ENCODE measurements around the gene P2RY12. TPM values are rescaled to one million over a fixed set of nuclear protein-coding genes. Genes with fewer than 3 reads are reported as not detected.

Gene P2RY12
- total RNA-seq, 4 donors from 2014 or later: 6.3 to 11.5 (median 8.8) TPM

DNA sequence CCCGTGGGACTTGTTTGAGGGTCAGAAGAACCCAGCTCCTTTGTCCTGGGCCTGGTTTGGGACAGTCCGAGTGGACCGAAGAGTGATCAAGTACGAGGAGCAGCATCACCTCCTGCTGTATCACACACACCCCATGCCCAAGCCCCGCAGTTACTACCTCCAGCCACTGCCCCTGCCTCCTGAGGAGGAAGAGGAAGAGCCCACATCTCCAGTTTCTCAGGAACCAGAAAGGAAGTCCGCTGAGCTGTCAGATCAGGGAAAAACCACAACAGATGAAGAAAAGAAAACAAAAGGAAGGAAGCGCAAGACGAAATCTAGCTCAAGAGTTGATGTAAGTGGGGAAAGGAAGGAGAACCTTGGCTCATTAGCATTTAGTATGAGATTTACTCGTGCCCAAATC, 3.3 kb upstream of the P2RY12 start:
- no peaks in the 10 kb centered on the region for H3K27me3 ChIP-seq
- 87 to 92% methylated on average over 9 of the region's 9 CpGs for WGBS, 2 donors

DNA sequence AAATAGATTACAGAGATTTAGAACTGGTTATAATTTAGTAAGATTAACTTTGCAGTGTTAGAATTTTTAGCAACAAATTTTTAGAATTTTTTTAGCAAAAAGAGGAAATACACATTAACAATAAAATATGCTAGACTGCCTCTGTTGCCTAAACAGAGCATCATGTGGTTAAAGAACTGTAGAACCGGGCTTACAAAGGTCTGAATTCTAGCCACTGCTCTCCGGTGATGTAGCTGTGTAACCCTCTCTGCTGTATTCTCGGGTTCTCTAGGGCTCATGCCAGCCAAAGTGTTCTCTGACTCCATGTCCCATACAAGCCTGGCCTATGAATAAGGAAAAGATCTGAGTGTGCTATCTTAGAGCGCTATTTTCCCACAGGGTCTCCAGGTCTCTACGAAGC, 2.9 kb upstream of the P2RY12 start:
- no peaks in the 10 kb centered on the region for H3K9me3 ChIP-seq
- H3K36me3 ChIP-seq: no peaks in the 10 kb centered on the region
- peak overlapping the region in 2 of 4 donors; percentile 29 for H3K27ac ChIP-seq
- no peaks in the 10 kb centered on the region for H3K27me3 ChIP-seq
- TF ChIP-seq, protein P1, sequence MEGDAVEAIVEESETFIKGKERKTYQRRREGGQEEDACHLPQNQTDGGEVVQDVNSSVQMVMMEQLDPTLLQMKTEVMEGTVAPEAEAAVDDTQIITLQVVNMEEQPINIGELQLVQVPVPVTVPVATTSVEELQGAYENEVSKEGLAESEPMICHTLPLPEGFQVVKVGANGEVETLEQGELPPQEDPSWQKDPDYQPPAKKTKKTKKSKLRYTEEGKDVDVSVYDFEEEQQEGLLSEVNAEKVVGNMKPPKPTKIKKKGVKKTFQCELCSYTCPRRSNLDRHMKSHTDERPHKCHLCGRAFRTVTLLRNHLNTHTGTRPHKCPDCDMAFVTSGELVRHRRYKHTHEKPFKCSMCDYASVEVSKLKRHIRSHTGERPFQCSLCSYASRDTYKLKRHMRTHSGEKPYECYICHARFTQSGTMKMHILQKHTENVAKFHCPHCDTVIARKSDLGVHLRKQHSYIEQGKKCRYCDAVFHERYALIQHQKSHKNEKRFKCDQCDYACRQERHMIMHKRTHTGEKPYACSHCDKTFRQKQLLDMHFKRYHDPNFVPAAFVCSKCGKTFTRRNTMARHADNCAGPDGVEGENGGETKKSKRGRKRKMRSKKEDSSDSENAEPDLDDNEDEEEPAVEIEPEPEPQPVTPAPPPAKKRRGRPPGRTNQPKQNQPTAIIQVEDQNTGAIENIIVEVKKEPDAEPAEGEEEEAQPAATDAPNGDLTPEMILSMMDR (IDR thresholded peaks at IDR 0.05): no peak
- no peak for TF ChIP-seq POLR2A (IDR thresholded peaks at IDR 0.05)
- TF ChIP-seq EP300 (IDR thresholded peaks at IDR 0.05): no peak
- H3K4me1 ChIP-seq: peaks cover 0 to 36% (median 6%) of the 10 kb centered on the region in 4 donors
- H3K4me3 ChIP-seq: no peak overlapping the region
- DNase-seq (ENCODE audit: low spot score in 2 of 2): no peak
- WGBS, 2 donors: 69 to 79% methylated on average over 5 of the region's 5 CpGs

More for the DNA sequence above, 3.3 kb upstream of the P2RY12 start:
- Histone ChIP-seq H3K36me3 (no peaks in the 10 kb centered on the region), H3K4me3 (no peak overlapping the region), H3K9me3 (no peaks in the 10 kb centered on the region), H3K27ac (peak overlapping the region in 2 of 4 donors; percentile 29), H3K4me1 (peaks cover 0 to 31% (median 4%) of the 10 kb centered on the region in 4 donors)
- TF ChIP-seq, protein P1 (IDR thresholded peaks at IDR 0.05): no peak
- peak in 1 of 2 donors; percentile 39 for TF ChIP-seq EP300 (IDR thresholded peaks at IDR 0.05)
- no peak for DNase-seq (ENCODE audit: low spot score in 2 of 2)

DNA sequence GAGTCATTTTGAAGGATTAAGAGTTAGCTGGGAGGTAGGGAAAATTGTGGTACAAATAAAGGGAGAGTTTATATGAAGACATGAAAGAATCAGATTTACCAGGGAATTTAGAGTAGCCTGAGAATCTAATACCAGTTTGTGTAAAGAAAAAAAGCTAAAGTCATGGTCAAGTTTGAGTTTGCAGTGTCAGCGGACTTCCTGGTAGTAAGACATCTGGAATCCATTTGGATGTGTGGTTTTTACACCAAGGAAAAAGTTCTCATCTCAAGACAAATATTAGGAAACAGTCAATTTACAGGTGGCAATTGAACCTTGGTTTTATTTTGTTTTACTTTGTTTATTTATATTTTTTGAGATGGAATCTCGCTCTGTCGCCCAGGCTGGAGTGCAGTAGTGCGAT, 1.5 kb upstream of the P2RY12 start:
- DNase-seq (ENCODE audit: low spot score in 2 of 2): no peak
- Histone ChIP-seq H3K4me3 (no peak overlapping the region), H3K4me1 (peaks cover 0 to 45% (median 7%) of the 10 kb centered on the region in 4 donors), H3K36me3 (no peaks in the 10 kb centered on the region), H3K9me3 (no peaks in the 10 kb centered on the region), H3K27me3 (no peaks in the 10 kb centered on the region), H3K27ac (peak overlapping the region in 2 of 4 donors; percentile 81 to 84)
- WGBS, 2 donors: 52 to 75% methylated on average over 4 of the region's 4 CpGs
- TF ChIP-seq EP300 (IDR thresholded peaks at IDR 0.05) (peak in 1 of 2 donors; percentile 55), POLR2A (IDR thresholded peaks at IDR 0.05) (no peak)
- TF ChIP-seq, protein P1 (IDR thresholded peaks at IDR 0.05): no peak

DNA sequence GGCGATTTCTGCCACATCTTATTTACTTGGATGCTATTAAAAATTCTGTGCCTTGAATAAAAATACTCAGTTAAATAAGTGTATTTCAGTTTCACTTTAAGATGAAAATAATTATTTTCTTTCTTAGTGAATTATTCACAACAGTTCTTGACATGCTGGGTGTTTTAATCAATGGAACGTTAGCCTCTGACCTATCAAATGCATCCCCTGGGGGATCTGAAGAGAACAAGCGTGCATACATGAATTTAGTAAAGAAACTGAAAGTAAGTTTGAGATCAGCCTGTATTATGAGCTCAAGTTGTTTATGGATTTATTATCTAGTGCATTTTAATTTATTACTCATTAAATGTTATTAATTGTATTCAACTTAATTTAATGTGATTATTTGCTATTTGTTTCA, 597 bp downstream of the P2RY12 start:
- Histone ChIP-seq H3K9me3 (no peaks in the 10 kb centered on the region), H3K4me1 (peaks cover 0 to 45% (median 7%) of the 10 kb centered on the region in 4 donors), H3K4me3 (peak overlapping the region; percentile 19 to 44 (median 29)), H3K36me3 (no peaks in the 10 kb centered on the region), H3K27ac (peak overlapping the region; percentile 54 to 84 (median 72)), H3K27me3 (no peaks in the 10 kb centered on the region)
- 5 to 21% methylated on average over 3 of the region's 3 CpGs for WGBS, 2 donors
- DNase-seq (ENCODE audit: low spot score in 2 of 2): no peak
- TF ChIP-seq EP300 (IDR thresholded peaks at IDR 0.05) (no peak), POLR2A (IDR thresholded peaks at IDR 0.05) (no peak)
- TF ChIP-seq, protein P1 (IDR thresholded peaks at IDR 0.05): no peak

DNA sequence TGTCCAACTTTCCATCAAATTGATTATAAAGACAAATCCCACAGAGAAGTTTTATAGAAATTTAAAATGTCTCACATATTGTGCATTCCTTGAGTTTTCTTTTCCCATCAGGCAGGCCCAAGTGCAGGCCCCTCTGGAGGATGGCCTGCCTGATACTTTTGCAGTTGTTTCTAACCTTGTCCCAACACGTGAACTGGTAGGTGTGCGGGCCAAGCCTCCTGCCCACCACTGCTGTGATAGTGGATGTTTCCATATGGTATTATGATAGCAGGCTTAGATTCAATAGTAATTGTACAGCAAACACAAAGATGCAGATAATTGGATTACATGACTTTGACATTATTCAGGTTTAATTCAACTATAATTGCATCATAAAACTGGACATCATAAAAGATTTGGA, 1.4 kb downstream of the P2RY12 start:
- Histone ChIP-seq H3K4me3 (peak overlapping the region in 2 of 4 donors; percentile 29 to 44), H3K36me3 (no peaks in the 10 kb centered on the region), H3K27ac (peak overlapping the region; percentile 55 to 84 (median 72)), H3K9me3 (no peaks in the 10 kb centered on the region), H3K27me3 (no peaks in the 10 kb centered on the region), H3K4me1 (peaks cover 0 to 45% (median 7%) of the 10 kb centered on the region in 4 donors)
- DNase-seq (ENCODE audit: low spot score in 2 of 2): no peak
- WGBS, 2 donors: 69 to 72% methylated on average over 2 of the region's 2 CpGs
- TF ChIP-seq, protein P1 (IDR thresholded peaks at IDR 0.05): no peak
- TF ChIP-seq EP300 (IDR thresholded peaks at IDR 0.05): no peak
- TF ChIP-seq POLR2A (IDR thresholded peaks at IDR 0.05): no peak

All from tibial nerve (tissue), 4 donors.